Fibroblast of villous mesenchyme (primary cell): Measurements from ENCODE around the gene CDH4. TPM values are rescaled to one million over a fixed set of nuclear protein-coding genes. Genes with fewer than 3 reads are reported as not detected.

Experiments
- DNase-seq: peaks from one replicate; pipeline ENCODE4 v3.0.0-alpha.2; 2010; ENCODE audit warnings: low read depth
- H3K4me3 ChIP-seq: 2 replicates; pipeline ENCODE4 v1.5.1; 2011; ENCODE audit warnings: low read depth, mild to moderate bottlenecking, low read length
- CTCF ChIP-seq: IDR thresholded peaks from 2 replicates; pipeline ENCODE4 v1.5.1; 2012; ENCODE audit warnings: low read depth, mild to moderate bottlenecking, low read length; ENCODE audit not compliant: insufficient read depth
- total RNA-seq: library from RNA; depleted of rRNA; stranded (reverse); fragments of >200 nt; gene quantifications from 2 replicates; pipeline ENCODE4 v1.2.3, GENCODE V29; 2012

The CDH4 gene
- total RNA-seq, 1 donor = 1.7 TPM

GRCh38 chr20:61441537-61441936 lies 189.5 kb downstream of the CDH4 start:
- H3K4me3 ChIP-seq = no peak overlapping the region
- TF ChIP-seq CTCF = no peak
- DNase-seq = no peak

GRCh38 chr20:61442075-61442670 lies 190.1 kb downstream of the CDH4 start:
- peak; percentile 2 for DNase-seq
- H3K4me3 ChIP-seq = no peak overlapping the region
- TF ChIP-seq CTCF = no peak

- TF ChIP-seq CTCF = no peak
- DNase-seq = no peak
- H3K4me3 ChIP-seq = no peak overlapping the region
Measured at GRCh38 chr20:61442718-61443117, 190.7 kb downstream of the CDH4 start.

GRCh38 chr20:61443443-61444126 lies 191.5 kb downstream of the CDH4 start:
- H3K4me3 ChIP-seq = no peak overlapping the region
- TF ChIP-seq CTCF = no peak
- no peak for DNase-seq

- TF ChIP-seq CTCF = no peak
- no peak for DNase-seq
- no peak overlapping the region for H3K4me3 ChIP-seq
Measured at GRCh38 chr20:61444637-61445036, 192.6 kb downstream of the CDH4 start.

- TF ChIP-seq CTCF = no peak
- no peak overlapping the region for H3K4me3 ChIP-seq
- no peak for DNase-seq
Measured at GRCh38 chr20:61445138-61445537, 193.1 kb downstream of the CDH4 start.
